HG03469 (cell line): ENCODE results near the gene SLC2A4RG.

ENCODE experiments used
- ATAC-seq: cut with Tn5 transposase; IDR thresholded peaks from one replicate; pipeline ENCODE4 v1.9.1; 2021; ENCODE audit warnings: mild to moderate bottlenecking, moderate library complexity, moderate number of reproducible peaks; ENCODE audit not compliant: unreplicated experiment

SLC2A4RG gene

DNA sequence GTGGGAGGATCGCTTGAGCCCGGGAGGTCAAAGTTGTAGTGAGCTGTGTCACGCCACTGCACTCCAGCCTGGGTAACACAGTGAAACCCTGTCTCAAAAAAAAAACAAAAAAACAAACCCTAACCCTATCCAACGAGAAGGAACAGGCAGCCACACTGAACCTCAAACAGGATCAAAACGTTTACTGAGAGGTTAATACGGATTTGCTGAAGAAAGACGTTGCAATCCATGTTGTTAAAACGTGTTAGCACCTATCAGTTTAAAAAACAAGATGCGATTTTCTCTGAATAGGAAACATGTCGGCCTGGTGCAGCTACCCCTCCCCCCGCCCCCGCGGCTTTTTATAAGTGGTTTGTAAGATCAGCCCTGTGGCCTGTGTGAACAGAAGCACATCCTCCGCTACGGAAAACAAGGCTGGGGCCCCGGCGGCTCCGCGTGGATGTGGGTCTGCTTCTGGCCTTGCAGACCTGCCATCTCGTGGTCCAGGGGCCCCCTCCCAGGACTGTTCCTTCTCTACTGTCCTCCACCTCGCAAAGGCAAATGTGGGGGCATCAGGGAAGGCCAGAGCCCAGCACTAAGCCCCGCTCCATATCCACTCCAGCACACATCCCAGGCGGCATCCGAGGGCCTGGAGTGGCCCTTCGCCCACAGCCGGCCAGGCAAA is 11.4 kb downstream of the SLC2A4RG start:
- ATAC-seq: no peak

GRCh38 chr20:63751471-63752271 is 12.1 kb downstream of the SLC2A4RG start:
- ATAC-seq: no peak

- ATAC-seq: no peak
Measured at GRCh38 chr20:63752411-63753101, 13.0 kb downstream of the SLC2A4RG start.

DNA sequence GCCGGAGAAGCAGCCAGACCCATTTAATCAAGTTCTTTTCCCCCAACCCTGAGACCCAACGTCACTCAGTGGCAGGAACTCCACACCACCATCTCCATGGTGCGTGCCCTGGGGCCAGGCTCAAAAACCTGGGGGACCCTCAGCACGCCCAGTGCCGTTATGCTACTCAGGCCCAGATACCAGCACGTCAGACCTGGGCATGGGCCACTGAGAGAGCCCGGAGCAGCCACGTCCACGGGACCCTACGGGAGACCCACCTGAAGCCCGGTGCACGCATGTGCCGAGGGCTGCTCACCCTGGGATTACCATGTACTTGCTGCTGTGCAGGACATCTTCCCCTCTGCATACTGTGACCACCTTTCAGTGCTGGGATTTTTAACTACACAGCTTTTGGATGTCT is 13.8 kb downstream of the SLC2A4RG start:
- ATAC-seq: no peak

DNA sequence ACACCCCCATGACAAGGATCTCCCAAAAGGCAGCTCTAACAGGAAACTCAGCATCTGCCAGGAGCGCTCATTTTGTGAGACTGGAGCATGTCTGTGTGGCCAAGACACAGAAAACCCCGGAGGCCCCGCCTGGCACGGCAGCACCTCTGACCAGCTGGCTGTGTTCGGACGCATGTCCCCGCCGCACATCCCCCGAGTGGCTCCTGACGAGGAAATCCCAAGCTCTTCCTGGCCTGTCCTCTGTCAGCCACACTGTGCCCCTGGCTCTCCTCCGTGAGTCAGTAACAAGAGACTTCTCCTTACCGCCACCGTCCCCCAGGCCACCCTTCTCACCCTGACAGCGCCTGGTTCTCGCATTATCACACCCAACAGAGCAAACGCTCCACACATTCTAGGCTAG is 14.4 kb downstream of the SLC2A4RG start:
- ATAC-seq: no peak

DNA sequence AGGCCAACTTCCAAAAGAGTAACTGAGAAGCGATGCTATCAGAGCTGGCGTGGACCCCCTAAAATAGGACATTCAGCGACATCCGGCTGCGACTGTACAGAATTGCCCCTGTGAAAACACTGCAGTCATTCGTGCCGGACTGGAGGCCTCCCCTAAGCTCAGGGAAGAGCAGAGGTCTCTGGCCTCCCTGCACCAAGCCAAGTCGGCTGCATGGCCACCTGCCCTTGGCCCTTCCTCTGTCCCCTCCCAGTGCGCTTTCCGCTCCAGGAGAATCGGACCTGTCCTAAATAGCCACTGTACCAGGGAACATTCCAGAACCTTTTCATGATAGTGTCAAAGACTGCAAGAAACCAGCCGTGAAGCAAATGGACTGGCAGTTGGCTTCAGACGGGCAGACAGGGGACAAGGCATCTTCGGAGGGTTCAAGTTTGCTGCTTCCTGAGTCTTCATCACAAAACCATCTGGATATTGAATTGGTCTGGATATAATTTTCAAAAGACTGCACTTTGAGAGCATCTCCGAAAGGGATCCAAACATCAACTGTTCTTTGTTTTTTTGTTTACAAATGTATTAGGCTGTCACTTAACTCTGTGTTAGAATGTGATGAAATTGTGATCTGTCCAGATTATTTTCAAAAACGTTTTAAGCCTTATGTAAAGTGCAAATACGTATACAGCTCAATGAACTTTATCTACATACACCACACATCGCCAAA is 16.5 kb downstream of the SLC2A4RG start:
- no peak for ATAC-seq

DNA sequence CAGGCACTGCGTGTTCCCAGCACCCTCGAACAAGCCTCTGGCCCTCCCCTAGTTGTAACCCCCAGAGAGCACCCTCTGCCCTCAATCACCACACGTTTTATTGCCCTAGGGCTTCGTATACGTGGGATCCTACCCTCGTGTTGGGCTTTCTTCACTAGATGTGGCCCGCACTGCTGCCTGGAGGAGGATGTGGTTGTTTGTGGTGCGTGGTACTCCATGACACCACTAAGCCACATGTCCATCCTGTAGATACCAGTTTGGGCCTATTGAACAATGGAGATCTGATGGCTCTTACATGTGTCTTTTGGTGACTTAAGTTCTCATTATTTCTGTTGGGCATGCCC is 17.0 kb downstream of the SLC2A4RG start:
- ATAC-seq: no peak

- no peak for ATAC-seq
Measured at GRCh38 chr20:63758152-63758551, 18.6 kb downstream of the SLC2A4RG start.

- no peak for ATAC-seq
Measured at GRCh38 chr20:63759377-63759901, 19.9 kb downstream of the SLC2A4RG start.

DNA sequence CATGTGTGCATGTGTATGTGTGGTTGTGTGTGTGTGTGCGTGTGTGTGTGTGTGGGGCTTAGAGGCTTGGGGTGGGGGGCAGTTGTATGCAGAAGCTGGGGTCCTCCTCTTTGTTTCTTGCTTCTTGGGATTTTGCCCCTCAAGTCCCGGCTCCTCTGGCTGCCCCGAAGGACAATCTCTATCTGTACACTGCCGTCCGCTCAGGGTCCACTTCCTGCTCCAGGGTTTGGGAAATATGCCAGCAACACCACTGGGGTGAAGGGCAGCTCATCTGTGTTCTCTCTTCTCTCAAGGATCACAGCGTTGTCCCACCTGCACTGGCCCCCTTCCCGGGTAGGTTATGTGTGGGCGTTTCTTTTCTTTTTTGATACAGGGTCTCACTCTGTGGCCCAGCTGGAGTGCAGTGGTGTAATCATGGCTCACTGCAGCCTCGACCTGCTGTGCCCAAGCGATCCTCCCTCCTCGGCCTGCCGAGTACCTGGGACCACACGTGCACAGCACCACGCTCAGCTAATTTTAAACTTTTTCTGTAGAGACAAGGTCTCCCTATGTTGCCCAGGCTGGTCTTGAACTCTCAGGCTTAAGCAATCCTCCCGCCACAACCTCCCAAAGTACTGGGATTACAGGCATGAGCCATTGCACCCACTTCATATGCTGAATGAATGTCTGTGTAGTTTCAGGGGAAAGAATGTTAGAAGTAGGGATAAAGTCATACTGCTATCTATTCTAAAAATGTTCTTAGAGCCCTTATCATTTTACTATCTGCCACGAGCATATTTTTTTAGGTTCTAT is 25.7 kb downstream of the SLC2A4RG start:
- no peak for ATAC-seq

DNA sequence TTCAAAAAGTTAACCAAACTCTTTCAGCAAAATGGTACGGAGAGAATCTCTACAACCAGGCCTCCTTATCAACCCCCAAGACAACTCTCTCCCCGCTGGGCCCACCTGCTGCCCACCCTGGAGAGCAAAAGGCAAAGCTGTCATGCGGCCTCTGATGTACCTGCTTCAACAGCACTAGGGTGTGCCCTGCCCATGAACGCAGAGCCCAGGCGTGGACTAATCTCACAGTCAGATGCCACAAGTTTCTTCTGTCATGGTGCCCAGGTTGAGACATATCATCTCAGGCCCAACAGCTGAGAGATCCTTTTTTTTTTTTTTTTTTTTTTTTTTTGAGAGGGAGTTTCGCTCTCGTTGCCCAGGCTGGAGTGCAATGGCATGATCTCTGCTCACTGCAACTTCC is 26.3 kb downstream of the SLC2A4RG start:
- ATAC-seq: no peak

DNA sequence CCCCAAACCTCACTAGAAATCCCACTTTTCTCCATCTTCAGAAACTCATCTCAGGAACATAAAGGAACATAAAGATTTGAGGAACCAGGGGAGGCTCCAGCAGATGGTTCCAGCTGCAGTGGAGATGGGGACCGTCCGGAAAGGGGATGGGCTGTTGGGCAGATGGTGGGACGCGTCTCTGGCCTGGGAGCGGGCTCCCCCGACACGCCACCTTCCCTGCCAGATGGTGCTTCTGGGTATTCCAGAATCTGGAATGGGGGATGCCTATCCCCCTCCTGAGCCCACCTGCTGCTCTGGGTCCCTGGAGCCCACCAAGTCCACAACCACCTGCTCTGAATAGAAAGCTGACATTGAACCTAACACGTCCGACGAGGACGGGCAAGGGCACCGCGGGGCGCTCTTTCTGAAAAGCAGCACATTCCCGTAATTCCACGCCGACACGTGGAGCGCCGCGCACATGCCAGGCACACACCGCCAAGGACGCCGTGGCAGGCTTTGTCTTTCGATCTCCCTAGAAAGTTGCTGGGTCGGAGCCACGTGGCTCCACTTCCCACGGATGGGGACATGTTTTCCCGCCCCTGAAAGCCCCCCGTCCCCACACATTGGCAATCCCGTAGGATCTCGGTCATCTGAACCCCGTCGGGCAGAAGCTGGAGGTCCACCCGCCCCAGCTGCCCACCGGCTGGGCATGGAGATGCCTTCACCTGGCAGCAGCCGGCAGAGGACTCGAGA is 27.3 kb downstream of the SLC2A4RG start:
- ATAC-seq: no peak

GRCh38 chr20:63767456-63767855 is 27.9 kb downstream of the SLC2A4RG start:
- no peak for ATAC-seq

DNA sequence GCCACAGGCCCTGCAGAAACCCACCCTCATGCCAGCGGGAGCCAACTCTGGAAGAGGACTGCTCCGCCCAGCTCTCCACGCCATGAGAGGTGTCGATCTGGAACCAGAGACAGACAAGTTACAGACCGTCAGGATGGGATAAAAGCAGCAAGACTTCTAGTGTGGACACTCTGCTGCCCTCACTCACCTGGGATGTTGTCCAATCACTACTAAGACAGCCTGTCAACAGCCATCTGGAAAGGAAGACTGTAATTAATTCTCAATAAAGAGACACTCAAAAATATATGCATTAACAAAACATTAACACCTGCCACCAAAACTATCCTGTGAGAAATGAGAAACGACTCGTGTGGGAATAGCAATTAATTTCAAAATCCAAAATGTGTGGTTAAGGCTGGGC is 28.3 kb downstream of the SLC2A4RG start:
- ATAC-seq: no peak

GRCh38 chr20:63768591-63769515 is 29.3 kb downstream of the SLC2A4RG start:
- ATAC-seq: no peak

GRCh38 chr20:63769891-63770474 is 30.4 kb downstream of the SLC2A4RG start:
- ATAC-seq: no peak

- ATAC-seq: no peak
Measured at GRCh38 chr20:63771046-63771707, 31.6 kb downstream of the SLC2A4RG start.
